GM18505 (cell line): ENCODE data around the gene GAB3.

ENCODE experiments used
- ATAC-seq: cut with Tn5 transposase; IDR thresholded peaks from one replicate; pipeline ENCODE4 v1.9.1; 2021; ENCODE audit not compliant: unreplicated experiment
- POLR2A ChIP-seq: IDR thresholded peaks from 4 replicates; pipeline ENCODE4 v1.6.1; 2011; ENCODE audit warnings: borderline replicate concordance; ENCODE audit not compliant: insufficient read depth, insufficient read length; ENCODE audit errors: extremely low read depth

GAB3 gene

DNA sequence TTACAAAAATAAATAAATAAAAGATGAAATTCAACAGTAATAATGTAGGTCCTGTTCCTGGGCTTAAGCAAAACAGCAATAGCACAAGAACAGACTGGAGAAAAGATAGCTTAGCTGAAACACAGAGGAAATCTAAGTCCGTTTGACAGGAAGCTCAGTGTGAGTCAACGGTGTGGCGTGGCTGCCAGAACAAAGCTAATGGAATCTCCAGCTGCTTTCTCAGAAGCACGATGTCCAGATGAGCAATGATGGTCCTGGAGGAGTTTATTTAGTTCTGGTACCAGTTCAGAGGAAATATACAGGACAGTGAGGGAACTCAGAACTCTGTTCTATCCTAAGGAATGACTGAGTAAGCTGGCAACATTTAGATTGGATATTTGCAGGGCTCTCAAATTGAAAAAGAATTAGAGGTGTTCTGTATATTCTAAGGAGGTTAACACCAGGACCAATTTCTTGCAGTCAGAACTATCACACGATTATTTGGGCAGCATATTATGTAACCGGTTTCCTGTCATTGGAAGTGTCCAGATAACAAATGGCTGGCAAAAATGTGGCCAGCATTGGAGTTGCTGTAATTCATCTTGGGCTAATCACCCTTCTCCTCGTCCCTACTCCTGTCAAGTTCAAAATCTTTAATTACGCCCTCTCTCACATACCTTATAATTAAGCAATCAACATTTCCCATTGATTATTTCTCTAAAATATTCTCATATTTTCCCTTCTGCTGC, 12.7 kb downstream of the GAB3 start:
- no peak for TF ChIP-seq POLR2A
- ATAC-seq, result no peak

DNA sequence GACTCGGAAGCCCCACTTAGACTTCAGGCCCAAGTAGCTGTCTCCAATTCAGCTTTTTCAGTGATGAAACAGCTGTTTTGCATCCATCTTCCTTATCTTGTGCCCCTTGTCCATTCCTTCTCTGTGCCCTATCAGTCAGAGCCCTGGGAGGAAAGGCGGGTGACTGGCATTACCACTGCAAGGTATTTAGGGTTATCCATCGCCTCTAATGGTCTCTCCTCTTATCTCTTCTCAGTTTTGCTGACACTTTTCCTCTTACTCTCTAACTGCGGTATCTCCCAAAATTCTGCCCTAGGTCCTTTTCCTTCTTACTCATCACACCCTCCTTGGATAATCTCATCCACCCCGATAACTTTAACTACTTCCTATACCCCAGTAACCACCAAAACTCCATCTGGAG, 13.7 kb downstream of the GAB3 start:
- TF ChIP-seq POLR2A, result no peak
- ATAC-seq, result no peak

DNA sequence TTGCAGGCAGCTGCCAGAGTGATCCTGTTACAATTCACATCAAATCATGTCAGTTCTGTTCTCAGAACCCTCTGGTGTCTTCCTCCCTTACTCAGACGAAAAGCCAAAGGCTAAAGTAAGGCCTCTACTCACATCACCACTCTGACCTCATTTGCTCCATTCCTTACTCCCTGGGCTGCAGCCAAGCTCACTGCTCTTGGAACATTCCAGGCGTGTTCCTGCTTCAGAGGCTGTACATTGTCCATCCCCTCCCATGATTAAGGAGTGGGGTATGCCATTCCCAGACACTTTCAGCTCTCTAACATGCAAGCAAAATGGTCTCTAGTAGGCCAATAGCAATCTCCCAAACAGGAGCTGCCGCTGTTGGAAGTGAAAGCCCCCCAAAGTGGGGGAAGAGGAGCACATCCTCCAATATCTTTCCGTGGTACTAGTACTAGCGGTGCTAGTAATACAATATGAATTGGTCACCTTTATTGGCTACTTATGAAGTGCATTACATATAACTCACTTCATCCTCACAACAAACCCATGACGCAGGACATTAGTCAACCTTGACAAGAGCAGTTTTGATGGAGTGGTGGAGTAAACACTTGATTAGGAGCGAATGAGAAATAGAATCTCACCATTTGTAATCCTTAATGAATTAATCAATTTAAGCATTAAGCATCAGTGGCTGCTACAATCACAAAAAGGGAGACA, 15.0 kb downstream of the GAB3 start:
- no peak for TF ChIP-seq POLR2A
- no peak for ATAC-seq

DNA sequence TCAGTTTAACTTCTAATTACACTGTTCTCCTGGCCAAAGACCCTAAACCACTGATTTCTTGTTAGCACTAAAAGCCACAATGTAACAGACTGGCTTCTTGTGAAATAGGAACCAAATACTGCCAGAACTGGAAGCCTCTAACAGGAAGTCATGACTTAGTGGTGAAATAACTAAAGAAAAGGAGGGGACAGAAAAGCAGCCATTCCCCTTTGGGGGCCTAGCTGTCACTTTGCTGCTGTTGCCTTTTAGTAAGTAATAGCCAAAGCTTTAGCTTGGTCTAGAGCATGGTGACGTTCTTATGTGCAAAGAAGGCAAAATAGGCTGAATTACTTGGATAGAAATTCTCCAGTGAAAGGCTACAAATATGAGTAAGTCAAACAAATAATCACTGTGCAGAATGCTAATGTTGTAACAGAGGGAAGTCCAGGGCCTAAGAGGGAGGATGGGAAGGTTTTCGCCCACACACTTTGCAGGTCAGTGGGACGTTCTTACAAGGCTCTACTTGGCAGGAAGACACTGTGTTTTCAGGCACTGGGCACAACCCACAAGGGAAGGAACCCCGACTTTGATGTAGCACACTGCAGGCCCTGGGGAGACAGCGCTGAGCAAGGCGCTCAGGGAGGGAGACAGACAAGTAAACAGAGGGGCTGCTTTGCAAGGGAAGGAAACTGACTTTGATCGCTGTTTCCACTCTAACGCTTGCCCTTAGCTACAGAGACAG, 16.7 kb downstream of the GAB3 start:
- no peak for TF ChIP-seq POLR2A
- ATAC-seq, result no peak

DNA sequence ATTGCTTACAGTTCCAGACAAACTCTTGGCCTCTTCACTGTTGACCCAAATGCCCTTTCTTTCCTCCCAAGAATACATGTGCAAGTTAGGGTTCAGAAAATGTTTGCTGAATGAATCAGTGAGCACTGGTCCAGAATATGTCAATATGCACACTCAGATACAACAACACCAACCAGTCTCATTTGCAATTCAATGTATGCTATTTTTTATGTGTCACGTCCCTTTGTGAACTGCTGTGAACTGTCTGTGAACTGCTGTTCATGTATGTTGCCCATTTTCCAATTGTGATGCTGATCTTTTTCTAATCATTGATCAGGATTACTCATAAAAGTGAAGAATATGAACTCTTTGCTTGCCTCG, 17.8 kb downstream of the GAB3 start:
- no peak for ATAC-seq

DNA sequence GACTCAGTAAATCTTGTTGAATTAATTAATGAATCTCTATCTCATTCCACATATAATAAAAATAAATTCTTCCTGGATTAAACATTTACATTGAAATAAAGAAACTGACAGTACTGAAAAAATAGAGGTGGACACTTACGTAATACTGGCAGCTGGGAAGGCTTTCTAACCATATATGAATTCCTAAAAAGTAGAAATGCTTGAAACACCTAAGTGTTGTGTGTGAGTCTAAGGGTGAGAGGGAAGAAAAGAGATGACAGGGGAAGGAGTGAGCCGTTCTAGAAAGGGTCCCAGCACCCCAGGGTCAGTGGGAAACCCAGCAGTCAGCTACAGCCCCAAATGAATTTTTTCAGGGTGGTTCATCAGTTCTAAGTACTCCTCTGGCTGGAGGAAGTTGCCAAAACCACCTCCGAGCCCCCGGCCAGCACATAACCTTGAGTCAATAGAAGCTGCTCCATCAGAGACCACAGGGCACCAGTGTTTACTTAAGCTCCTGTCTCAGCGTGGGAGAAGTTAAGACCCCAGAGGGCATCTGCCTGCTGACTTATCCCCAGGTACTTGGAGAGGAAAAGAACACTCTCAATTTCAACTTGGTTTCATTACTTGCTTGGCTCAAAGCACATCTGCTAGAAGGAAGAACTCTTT, 18.3 kb downstream of the GAB3 start:
- TF ChIP-seq POLR2A, result no peak
- no peak for ATAC-seq

More for the DNA sequence above, 17.8 kb downstream of the GAB3 start:
- no peak for TF ChIP-seq POLR2A

DNA sequence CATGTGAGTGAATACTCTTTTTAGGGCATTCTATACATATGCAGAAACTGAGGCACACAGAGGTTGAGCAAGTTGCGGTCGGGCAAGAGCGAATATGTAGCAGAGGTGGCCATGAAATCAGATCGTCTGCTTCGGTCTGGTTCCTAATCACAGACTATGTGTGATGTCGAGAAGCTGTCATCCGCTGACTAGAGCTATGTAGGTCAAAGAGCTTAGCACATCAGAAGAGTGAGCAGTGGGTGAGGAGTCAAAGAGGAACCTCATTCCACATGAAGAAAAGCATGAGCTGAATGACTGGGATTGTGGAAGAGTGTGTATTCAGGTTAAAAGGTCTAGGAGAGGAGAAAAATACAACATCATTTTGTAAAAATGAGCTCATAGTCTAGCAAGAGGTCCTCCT, 19.0 kb downstream of the GAB3 start:
- ATAC-seq, result no peak
- no peak for TF ChIP-seq POLR2A

DNA sequence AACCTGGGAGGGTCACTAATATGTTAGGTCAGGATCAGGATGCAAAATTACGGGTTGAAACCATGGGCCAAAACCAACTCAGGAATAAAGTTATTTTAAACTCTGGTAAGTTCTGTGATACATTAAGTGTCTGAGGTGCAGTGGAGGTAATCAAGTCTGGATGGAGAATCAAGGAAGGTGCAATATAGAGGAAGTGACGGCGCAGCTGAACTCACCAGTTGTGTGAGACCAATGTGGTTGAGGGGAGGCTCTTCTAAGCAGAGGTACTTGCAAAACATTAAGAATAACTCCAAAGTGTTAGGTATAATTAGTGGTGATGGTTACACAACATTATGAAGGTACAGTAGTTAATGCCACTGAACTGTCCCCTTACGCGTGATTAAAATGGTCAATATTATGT, 19.7 kb downstream of the GAB3 start:
- ATAC-seq, result no peak
- no peak for TF ChIP-seq POLR2A

DNA sequence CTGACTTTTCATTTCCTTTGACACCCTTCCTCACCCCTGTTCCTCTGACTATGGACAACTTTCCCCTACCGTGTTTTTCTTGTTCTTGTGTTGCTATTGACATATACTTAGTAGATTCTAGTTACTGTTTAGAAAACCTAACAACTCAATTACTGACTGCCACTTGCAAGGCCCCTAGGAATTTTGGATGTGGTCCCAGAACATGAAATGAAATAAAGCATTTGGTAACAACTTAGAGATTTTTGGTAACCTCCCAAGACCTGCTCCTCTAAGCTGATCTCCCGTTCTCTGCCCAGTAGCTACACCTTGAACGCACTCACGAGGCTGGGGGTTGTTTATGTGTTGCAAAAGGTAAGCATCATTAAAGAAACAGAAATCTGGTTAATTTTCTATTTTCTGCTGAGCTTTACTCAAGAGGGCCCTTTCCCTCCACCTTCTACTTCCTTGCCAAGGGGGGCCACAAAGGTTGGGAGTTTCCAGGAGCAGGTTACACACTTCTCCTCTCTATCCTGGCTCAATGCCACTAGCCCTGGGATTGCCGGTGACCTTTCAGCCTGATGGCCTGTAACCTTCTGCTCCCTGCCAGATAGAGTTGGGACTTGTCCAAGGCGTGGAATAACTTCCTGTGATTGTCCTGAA, 20.5 kb downstream of the GAB3 start:
- no peak for ATAC-seq
- TF ChIP-seq POLR2A, result no peak

DNA sequence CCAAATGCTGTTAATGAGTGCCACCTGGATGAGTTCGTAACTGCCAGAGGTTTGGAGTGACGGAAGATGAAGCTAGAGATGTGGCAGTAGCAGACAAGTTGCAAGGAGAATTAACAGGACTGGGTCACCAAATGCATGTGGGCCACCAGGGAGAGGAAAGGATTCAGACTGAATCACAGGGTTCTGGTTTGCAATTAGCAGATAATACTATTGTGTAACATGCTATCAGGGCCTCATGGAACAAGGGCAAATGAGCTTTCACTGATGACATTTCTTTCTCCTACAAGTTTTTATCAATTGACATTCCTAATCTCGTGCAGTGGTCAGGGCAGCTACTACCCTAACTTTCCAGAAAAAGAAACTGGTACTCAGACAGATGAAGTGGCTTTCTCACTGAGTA, 21.4 kb downstream of the GAB3 start:
- no peak for TF ChIP-seq POLR2A
- ATAC-seq, result no peak

DNA sequence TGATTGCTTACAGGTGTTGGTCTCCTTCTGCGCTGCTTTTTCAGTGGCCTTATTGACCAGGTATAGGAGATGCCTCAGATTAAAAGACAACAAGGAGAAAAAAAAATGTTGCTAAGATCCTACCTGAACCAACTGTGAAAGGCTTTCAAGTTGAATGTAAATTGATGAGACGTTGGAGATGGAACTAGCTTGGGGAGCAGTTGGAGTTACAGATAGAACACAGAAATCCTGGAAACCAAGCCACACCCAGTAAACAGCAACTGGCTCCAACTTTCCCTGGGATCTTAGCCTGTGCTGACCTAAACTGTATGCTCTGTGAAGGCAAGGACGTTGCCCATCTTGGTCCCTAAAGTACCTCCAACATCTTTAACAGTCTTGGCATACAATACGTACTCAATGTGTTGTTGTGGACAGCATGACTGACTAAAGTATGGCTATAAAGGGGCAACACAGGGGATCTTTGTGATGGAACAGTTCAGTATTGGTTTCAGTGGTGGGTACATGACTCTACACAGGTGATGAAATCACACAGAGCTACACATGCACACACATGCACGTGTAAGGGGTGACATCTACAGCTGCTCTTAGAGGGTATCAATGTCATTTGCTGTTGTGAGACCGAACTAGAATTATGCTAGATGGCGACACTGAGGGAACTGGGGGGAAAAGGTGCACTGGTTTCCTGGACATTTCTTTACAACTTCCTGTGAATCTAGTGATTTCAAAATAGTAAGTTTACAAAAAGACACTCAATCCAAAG, 22.3 kb downstream of the GAB3 start:
- TF ChIP-seq POLR2A, result no peak
- ATAC-seq, result no peak

DNA sequence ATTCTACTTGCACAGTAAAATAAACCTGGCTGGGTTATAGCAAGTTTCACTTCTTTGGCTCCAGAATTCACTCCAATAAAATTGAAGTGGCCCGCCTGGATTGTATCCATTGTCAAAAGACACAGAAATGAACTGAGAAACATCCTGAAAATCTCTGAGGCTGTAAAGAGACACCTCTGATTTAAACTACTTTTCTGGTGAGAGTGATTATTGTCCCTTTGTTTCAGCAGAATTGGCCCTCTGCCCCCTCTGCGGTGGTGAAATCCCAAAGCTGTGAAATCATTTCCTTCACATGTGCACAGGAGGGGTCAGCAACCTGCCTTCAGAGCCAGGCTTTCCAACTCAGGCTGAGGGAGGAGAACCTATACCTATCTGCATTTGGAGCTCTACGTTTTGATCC, 23.0 kb downstream of the GAB3 start:
- ATAC-seq, result no peak

DNA sequence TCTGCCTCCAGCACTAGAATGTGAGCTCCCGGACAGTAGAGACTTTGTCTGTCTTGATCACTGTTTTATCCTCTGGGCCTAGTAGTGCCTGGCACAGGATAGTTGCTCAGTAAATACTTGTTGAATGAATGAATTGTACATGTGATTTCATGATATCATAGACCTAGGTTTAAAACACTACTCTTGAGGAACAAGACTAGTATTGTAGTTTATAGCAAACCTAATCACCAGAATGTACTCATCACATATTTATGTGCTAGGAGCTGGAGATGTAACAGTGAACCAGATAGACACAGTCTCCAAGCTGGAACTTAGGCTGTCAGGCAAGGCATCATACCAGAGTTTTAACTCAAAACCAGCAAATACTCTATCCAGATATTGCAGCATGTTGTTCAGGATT, 23.5 kb downstream of the GAB3 start:
- no peak for TF ChIP-seq POLR2A
- ATAC-seq, result no peak

More for the DNA sequence above, 23.0 kb downstream of the GAB3 start:
- TF ChIP-seq POLR2A, result no peak
